GM23338 (cell line): ENCODE data around the gene SHKBP1. TPM values are rescaled to one million over a fixed set of nuclear protein-coding genes. Genes with fewer than 3 reads are reported as not detected.

ENCODE experiments used
- ATAC-seq: fragments of 200-7000 bp; cut with Tn5 transposase; 3 replicates; pipeline ENCODE4 v1.9.1; 2020
- DNase-seq: peaks from one replicate; pipeline ENCODE4 v3.0.0-alpha.2; 2015; ENCODE audit warnings: low spot score
- H2AFZ ChIP-seq: fragments of 200-600 bp; sonication (generic); 2 replicates; pipeline ENCODE4 v1.8.0; 2016; ENCODE audit warnings: antibody characterized with exemption, mild to moderate bottlenecking, moderate library complexity
- H3F3A ChIP-seq: fragments of 200-600 bp; sonication (generic); replicated peaks from 2 replicates; pipeline ENCODE4 v1.8.0; 2017; ENCODE audit warnings: antibody characterized with exemption, mixed run types, low read depth
- H3K27ac ChIP-seq: fragments of 200-600 bp; sonication (generic); 2 replicates; pipeline ENCODE4 v1.6.1; 2016; ENCODE audit warnings: low read depth
- H3K27me3 ChIP-seq: fragments of 200-600 bp; sonication (generic); 2 replicates; pipeline ENCODE4 v1.8.0; 2016; ENCODE audit warnings: mild to moderate bottlenecking, mixed run types, moderate library complexity; ENCODE audit not compliant: insufficient read depth
- H3K36me3 ChIP-seq: fragments of 200-600 bp; sonication (generic); 2 replicates; pipeline ENCODE4 v1.8.0; 2016; ENCODE audit warnings: mild to moderate bottlenecking; ENCODE audit not compliant: insufficient read depth
- H3K4me1 ChIP-seq: fragments of 200-600 bp; sonication (generic); 2 replicates; pipeline ENCODE4 v1.8.0; 2016; ENCODE audit warnings: mild to moderate bottlenecking, moderate library complexity; ENCODE audit not compliant: insufficient read depth
- H3K4me2 ChIP-seq: fragments of 200-600 bp; sonication (generic); 2 replicates; pipeline ENCODE4 v1.7.1; 2017; ENCODE audit warnings: mixed run types
- H3K4me3 ChIP-seq: fragments of 200-600 bp; sonication (generic); 2 replicates; pipeline ENCODE4 v1.6.1; 2016; ENCODE audit warnings: mixed run types
- H3K79me2 ChIP-seq: fragments of 200-600 bp; sonication (generic); replicated peaks from 2 replicates; pipeline ENCODE4 v1.8.0; 2017; ENCODE audit warnings: mild to moderate bottlenecking; ENCODE audit not compliant: insufficient read depth
- H3K9me2 ChIP-seq: fragments of 200-600 bp; sonication (generic); 2 replicates; pipeline ENCODE4 v1.8.0; 2017; ENCODE audit not compliant: insufficient read depth
- H4K20me1 ChIP-seq: fragments of 200-600 bp; sonication (generic); replicated peaks from 2 replicates; pipeline ENCODE4 v1.8.0; 2017; ENCODE audit warnings: mild to moderate bottlenecking; ENCODE audit not compliant: insufficient read depth
- H3K27ac Mint-ChIP-seq: 2 replicates; pipeline ENCODE4 v1.8.0; 2020; ENCODE audit warnings: inconsistent platforms, mild to moderate bottlenecking, moderate library complexity, mixed read lengths
- H3K27me3 Mint-ChIP-seq: 3 replicates; pipeline ENCODE4 v1.8.0; 2022; ENCODE audit warnings: low read depth, mild to moderate bottlenecking, moderate library complexity, mixed read lengths, inconsistent platforms; ENCODE audit not compliant: insufficient read depth, poor library complexity
- H3K36me3 Mint-ChIP-seq: 3 replicates; pipeline ENCODE4 v1.8.0; 2021; ENCODE audit warnings: low read depth, mild to moderate bottlenecking, inconsistent platforms, moderate library complexity, mixed read lengths
- H3K4me1 Mint-ChIP-seq: 3 replicates; pipeline ENCODE4 v1.8.0; 2020; ENCODE audit warnings: mild to moderate bottlenecking, inconsistent platforms, mixed read lengths
- H3K4me3 Mint-ChIP-seq: 3 replicates; pipeline ENCODE4 v1.8.0; 2021; ENCODE audit warnings: moderate library complexity, mild to moderate bottlenecking, inconsistent platforms, mixed read lengths
- H3K9me3 Mint-ChIP-seq: 3 replicates; pipeline ENCODE4 v1.8.0; 2020; ENCODE audit warnings: moderate library complexity, mild to moderate bottlenecking, inconsistent platforms, mixed read lengths
- CTCF ChIP-seq, 2 experiments: fragments of 200-600 bp in 1 of 2; sonication (generic) in 1 of 2; conservative IDR thresholded peaks; 2 replicates each; pipeline versions ENCODE4 v1.5.1 to v1.6.1; 2016 to 2017; ENCODE audit warnings: antibody characterized with exemption in 2 of 2, low read depth in 2 of 2, mild to moderate bottlenecking in 2 of 2, moderate library complexity in 1 of 2
- EZH2 ChIP-seq: fragments of 200-600 bp; sonication (generic); IDR thresholded peaks from one replicate; pipeline ENCODE4 v1.8.0; 2017; ENCODE audit warnings: antibody characterized with exemption, mild to moderate bottlenecking, low read depth; ENCODE audit not compliant: unreplicated experiment
- NANOG ChIP-seq: IDR thresholded peaks from 2 replicates; pipeline ENCODE4 v1.6.1; 2016; ENCODE audit warnings: antibody characterized with exemption, borderline replicate concordance
- POLR2AphosphoS5 ChIP-seq: IDR thresholded peaks from 2 replicates; pipeline ENCODE4 v1.6.1; 2016; ENCODE audit warnings: antibody characterized with exemption, low read depth
- ZNF114 ChIP-seq: fragments of 250-450 bp; sonication (Bioruptor Pico); IDR thresholded peaks from 2 replicates; pipeline ENCODE4 v1.5.0; 2020; ENCODE audit warnings: mild to moderate bottlenecking, moderate library complexity
- polyA plus RNA-seq: library from polyadenylated mRNA; unstranded; fragments of >200 nt; fragmentation: Nextera tagmentation; extraction: Ambion mirVana; gene quantifications from 2 replicates; pipeline ENCODE4 v1.2.1, GENCODE V29; 2016
- total RNA-seq: library from RNA; depleted of rRNA; stranded (reverse); fragments of >200 nt; shearing (Covaris generic); gene quantifications from 2 replicates; pipeline ENCODE4 v1.2.3, GENCODE V29; 2014

SHKBP1 gene
- total and polyA plus RNA-seq, 2 experiments from 2014 or later, result 63.2 to 69.8 TPM

- peaks cover 62% of the 10 kb centered on the region for H3K27me3 ChIP-seq
- Mint-ChIP-seq H3K4me1 (peaks cover 34% of the 10 kb centered on the region), H3K27ac (no peak overlapping the region), H3K27me3 (peaks cover 53% of the 10 kb centered on the region), H3K9me3 (no peaks in the 10 kb centered on the region; the same call in 2 of the 3 replicates), H3K36me3 (no peaks in the 10 kb centered on the region), H3K4me3 (peak overlapping the region; percentile 26; the same call in 1 of the 3 replicates)
- peaks cover 39% of the 10 kb centered on the region for H3K4me1 ChIP-seq
- no peaks in the 10 kb centered on the region for H3K9me2 ChIP-seq
- H3F3A ChIP-seq, result peaks cover 15% of the 10 kb centered on the region; the same call in 1 of the 2 replicates
- no peaks in the 10 kb centered on the region for H3K36me3 ChIP-seq
- peak; percentile 80 for DNase-seq
- no peaks in the 10 kb centered on the region; the same call in 1 of the 2 replicates for H4K20me1 ChIP-seq
- no peak overlapping the region for H3K27ac ChIP-seq
- H3K4me3 ChIP-seq, result peak overlapping the region; percentile 61
- 0 out of 2 replicates have a peak overlapping the region, but pooled peaks have one; percentile 63 for H2AFZ ChIP-seq
- peak overlapping the region; percentile 86 for H3K4me2 ChIP-seq
- ATAC-seq, result peak; percentile 35
- TF ChIP-seq POLR2AphosphoS5, result 0 out of 2 replicates have a peak, but pooled peaks have one; percentile 26
- no peak for TF ChIP-seq CTCF (conservative IDR thresholded peaks at IDR 0.05; ENCODE audit: low read depth in 2 of 2)
- no peak for TF ChIP-seq NANOG
- no peak for TF ChIP-seq EZH2
- H3K79me2 ChIP-seq, result no peaks in the 10 kb centered on the region
These were observed 20.1 kb downstream of the SHKBP1 start for GRCh38 chr19:40596608-40597328.

GRCh38 chr19:40597329-40597838, 20.7 kb downstream of the SHKBP1 start:
- H2AFZ ChIP-seq, result 0 out of 2 replicates have a peak overlapping the region, but pooled peaks have one; percentile 23
- H3K4me2 ChIP-seq, result peak overlapping the region; percentile 86
- no peaks in the 10 kb centered on the region for H3K9me2 ChIP-seq
- no peak overlapping the region for H3K27ac ChIP-seq
- no peak for DNase-seq
- H3K4me3 ChIP-seq, result peak overlapping the region; percentile 61
- H3K4me1 Mint-ChIP-seq, result peaks cover 39% of the 10 kb centered on the region
- H3K27me3 Mint-ChIP-seq, result peaks cover 58% of the 10 kb centered on the region
- no peak for ATAC-seq
- no peaks in the 10 kb centered on the region; the same call in 1 of the 2 replicates for H4K20me1 ChIP-seq
- no peaks in the 10 kb centered on the region; the same call in 2 of the 3 replicates for H3K9me3 Mint-ChIP-seq
- peak overlapping the region; percentile 70 for H3K4me3 Mint-ChIP-seq
- peaks cover 42% of the 10 kb centered on the region for H3K4me1 ChIP-seq
- H3K79me2 ChIP-seq, result no peaks in the 10 kb centered on the region
- peaks cover 15% of the 10 kb centered on the region; the same call in 1 of the 2 replicates for H3F3A ChIP-seq
- no peak overlapping the region for H3K27ac Mint-ChIP-seq
- TF ChIP-seq EZH2 (peak; percentile 42), ZNF114 (CRISPR knock-in tag) (no peak)
- H3K36me3 ChIP-seq, result no peaks in the 10 kb centered on the region
- H3K36me3 Mint-ChIP-seq, result no peaks in the 10 kb centered on the region
- H3K27me3 ChIP-seq, result peaks cover 68% of the 10 kb centered on the region
